Endothelial cell of umbilical vein (primary cell): ENCODE measurements around the gene DOCK4. TPM values are rescaled to one million over a fixed set of nuclear protein-coding genes. Genes with fewer than 3 reads are reported as not detected.

ENCODE experiments used
- BruUV-seq: library from RNA; stranded (reverse); fragments of 400-500 nt; replicated peaks from 2 replicates; lab custom pipeline; 2021; lab: Mats Ljungman, UMichigan
- CTCF ChIA-PET: fragments of 300-600, 350-600 bp; sonication (Branson Sonifier 250); formaldehyde crosslinking; loops from one replicate; lab custom pipeline; 2021; ENCODE audit warnings: antibody characterized with exemption, inconsistent platforms; lab: Charles Lee
- POLR2A ChIA-PET: fragments of 300-600, 350-600 bp; sonication (Branson Sonifier 250); formaldehyde crosslinking; loops from one replicate; lab custom pipeline; 2021; ENCODE audit warnings: antibody characterized with exemption, inconsistent platforms; lab: Charles Lee
- DNase-seq: peaks from one replicate; pipeline ENCODE4 v3.0.0-alpha.2; 2011; ENCODE audit warnings: low read depth, low spot score
- FAIRE-seq: peaks from 2 replicates; lab custom pipeline; 2011; peaks lifted over from hg19 to GRCh38; lab: Jason Lieb, UNC
- H2AFZ ChIP-seq: 2 replicates; pipeline ENCODE4 v1.6.0; 2012; ENCODE audit warnings: low read depth, low read length, control low read depth, inconsistent platforms
- H3K27ac ChIP-seq: 2 replicates; pipeline ENCODE4 v1.5.1; 2011; ENCODE audit warnings: low read depth, mild to moderate bottlenecking, control low read depth, low read length, moderate library complexity; ENCODE audit not compliant: insufficient read depth
- H3K27me3 ChIP-seq, 2 experiments: 2 replicates each; pipeline versions ENCODE4 v1.6.0 to v1.6.1; 2011; ENCODE audit warnings: low read length in 2 of 2, mixed read lengths in 1 of 2; ENCODE audit not compliant: control insufficient read depth in 2 of 2, insufficient read depth in 2 of 2
- H3K36me3 ChIP-seq, 2 experiments: 2 replicates in 1 of 2; 3 replicates in 1 of 2; pipeline ENCODE4 v1.5.1; 2011; ENCODE audit warnings: low read length in 2 of 2, mild to moderate bottlenecking in 1 of 2, moderate library complexity in 1 of 2; ENCODE audit not compliant: control insufficient read depth in 2 of 2, insufficient read depth in 2 of 2; ENCODE audit errors: extremely low read depth in 1 of 2
- H3K4me1 ChIP-seq: 3 replicates; pipeline ENCODE4 v1.5.1; 2011; ENCODE audit warnings: mild to moderate bottlenecking, low read length; ENCODE audit not compliant: control insufficient read depth, insufficient read depth; ENCODE audit errors: extremely low read depth
- H3K4me2 ChIP-seq: 2 replicates; pipeline ENCODE4 v1.6.1; 2011; ENCODE audit warnings: low read length, control low read depth, mixed read lengths; ENCODE audit not compliant: insufficient read depth
- H3K4me3 ChIP-seq, 3 experiments: fragments of 200-600 bp in 1 of 3; sonication (generic), shearing (Covaris generic) in 1 of 3; replicated peaks in 1 of 3; 2 replicates each; pipeline ENCODE4 v1.5.1; 2011 to 2016; ENCODE audit warnings: control low read depth in 3 of 3, low read length in 3 of 3, mild to moderate bottlenecking in 2 of 3, inconsistent platforms in 1 of 3, low read depth in 1 of 3, moderate library complexity in 1 of 3; ENCODE audit not compliant: insufficient read depth in 1 of 3
- H3K79me2 ChIP-seq: 2 replicates; pipeline ENCODE4 v1.6.0; 2012; ENCODE audit warnings: low read length, inconsistent platforms; ENCODE audit not compliant: control insufficient read depth, insufficient read depth
- H3K9ac ChIP-seq: replicated peaks from 2 replicates; pipeline ENCODE3; 2011; ENCODE audit warnings: low read length, control low read depth; ENCODE audit not compliant: insufficient read depth; ENCODE audit errors: extremely low read depth
- H3K9me1 ChIP-seq: replicated peaks from 3 replicates; pipeline ENCODE4 v1.6.0; 2011; ENCODE audit warnings: mild to moderate bottlenecking, low read length; ENCODE audit not compliant: control insufficient read depth, insufficient read depth; ENCODE audit errors: extremely low read depth
- H3K9me3 ChIP-seq: replicated peaks from 2 replicates; pipeline ENCODE4 v1.5.1; 2012; ENCODE audit warnings: low read length, inconsistent platforms; ENCODE audit not compliant: control insufficient read depth, insufficient read depth
- H4K20me1 ChIP-seq: replicated peaks from 2 replicates; pipeline ENCODE3; 2011; ENCODE audit warnings: mild to moderate bottlenecking, low read length; ENCODE audit not compliant: control insufficient read depth, insufficient read depth; ENCODE audit errors: extremely low read depth
- EZH2 ChIP-seq: IDR thresholded peaks from 2 replicates; pipeline ENCODE4 v1.6.1; 2012; ENCODE audit warnings: borderline replicate concordance, low read depth, mild to moderate bottlenecking, moderate library complexity, low read length, inconsistent platforms; ENCODE audit not compliant: severe bottlenecking
- FOS ChIP-seq: IDR thresholded peaks from 2 replicates; pipeline ENCODE4 v1.6.1; 2011; ENCODE audit warnings: mild to moderate bottlenecking, low read length, moderate library complexity, borderline replicate concordance; ENCODE audit not compliant: insufficient read depth
- GATA2 ChIP-seq: IDR thresholded peaks from 2 replicates; pipeline ENCODE4 v1.7.0; 2011; ENCODE audit warnings: low read depth, mild to moderate bottlenecking, moderate library complexity, mixed read lengths, low read length; ENCODE audit not compliant: insufficient read length, insufficient read depth
- JUN ChIP-seq: IDR thresholded peaks from 2 replicates; pipeline ENCODE4 v1.6.1; 2011; ENCODE audit warnings: borderline replicate concordance, low read depth; ENCODE audit not compliant: insufficient read length, insufficient read depth
- MYC ChIP-seq: IDR thresholded peaks from one replicate; pipeline ENCODE4 v1.6.1; 2011; ENCODE audit warnings: mild to moderate bottlenecking, low read depth, low read length
- POLR2A ChIP-seq: IDR thresholded peaks from 2 replicates; pipeline ENCODE4 v1.6.1; 2012; ENCODE audit warnings: low read depth, mild to moderate bottlenecking, control low read depth, low read length
- POLR2AphosphoS5 ChIP-seq: IDR thresholded peaks from 2 replicates; pipeline ENCODE4 v1.6.1; 2012; ENCODE audit warnings: low read depth, mild to moderate bottlenecking, control low read depth, low read length, moderate library complexity; ENCODE audit not compliant: insufficient read depth
- dilution Hi-C: fragments of 300-500 bp; cut with MboI; formaldehyde crosslinking; loops from one replicate; pipeline ENCODE4 v1.15.0; 2019; ENCODE audit warnings: low sequenced_read_pairs; ENCODE audit not compliant: extremely low pct_ligation_motif_present
- intact Hi-C: fragments of 100-400 bp; cut with micrococcal nuclease; formaldehyde crosslinking; loops from one replicate; pipeline ENCODE4 v1.10.0; 2022
- polyA plus RNA-seq, 4 experiments: library from polyadenylated mRNA; depleted of rRNA in 3 of 4; stranded (reverse) in 3 of 4; unstranded in 1 of 4; fragments of >200 nt; gene quantifications; 2 replicates each; pipeline versions ENCODE4 v1.2.1 to v1.2.3, GENCODE V29; 2011 to 2012; ENCODE audit warnings: missing spikeins in 1 of 4
- total RNA-seq: library from RNA; stranded (reverse); gene quantifications from 2 replicates; pipeline ENCODE4 v1.2.3, GENCODE V29; 2021
- TF ChIP-seq, protein P1 (sequence below), 2 donors: IDR thresholded peaks; 1 replicate in 1 of 2; 2 replicates in 1 of 2; pipeline ENCODE4 v1.5.1; 2011; ENCODE audit warnings: low read length in 2 of 2, mild to moderate bottlenecking in 2 of 2, moderate library complexity in 2 of 2, control low read depth in 1 of 2, inconsistent platforms in 1 of 2, low read depth in 1 of 2; ENCODE audit not compliant: insufficient read depth in 1 of 2; ENCODE audit errors: extremely low read depth in 1 of 2
- TF ChIP-seq, protein P2 (sequence below): IDR thresholded peaks from 2 replicates; pipeline ENCODE4 v1.6.1; 2011; ENCODE audit not compliant: insufficient read depth, insufficient read length

The DOCK4 gene
- total and polyA plus RNA-seq, 2 donors (not counting 3 experiments of a cell fraction or from before 2014, with no cell fraction given) = 47.4 to 164 TPM

DNA sequence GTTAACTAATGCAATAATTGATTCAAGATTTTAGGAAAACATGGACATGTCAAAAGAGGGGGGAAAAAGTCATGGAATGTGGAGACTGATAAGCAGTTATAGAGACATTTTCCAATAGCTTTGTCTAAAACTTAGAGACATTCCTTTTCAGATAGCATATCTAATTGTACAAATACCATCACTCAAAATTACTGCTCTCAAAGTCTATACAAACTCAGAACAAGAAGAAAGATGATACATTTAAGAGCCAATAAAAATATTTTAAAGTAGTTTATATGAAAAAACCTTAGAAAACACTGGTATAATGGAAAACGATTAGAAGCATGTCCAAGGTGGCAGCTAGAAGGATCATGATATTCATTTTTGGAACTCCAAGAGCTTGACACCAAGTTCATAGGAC is 146.5 kb downstream of the DOCK4 start:
- Histone ChIP-seq H3K4me3 (no peak overlapping the region), H3K9me3 (no peaks in the 10 kb centered on the region), H4K20me1 (peaks cover 15% of the 10 kb centered on the region), H3K9me1 (no peaks in the 10 kb centered on the region), H3K36me3 (no peaks in the 10 kb centered on the region), H3K27me3 (no peaks in the 10 kb centered on the region), H3K4me2 (no peak overlapping the region), H3K4me1 (peaks cover 11% of the 10 kb centered on the region), H3K79me2 (peaks cover 94% of the 10 kb centered on the region), H2AFZ (no peak overlapping the region), H3K9ac (no peak overlapping the region), H3K27ac (no peak overlapping the region)
- ChIA-PET CTCF (interaction anchor here (1.1 to 1.3 kb wide), 3 partner anchors 9 to 85 kb away, joined by 3 to 4 read pairs (median 3); no protein-coding TSS in a partner anchor), POLR2A (no interaction called here)
- intact Hi-C loops (no loop called here), dilution Hi-C loops (no loop called here)
- DNase-seq (no peak), FAIRE-seq (no peak)
- no TSS peak for BruUV-seq
- TF ChIP-seq MYC = no peak
- TF ChIP-seq JUN = no peak
- no peak for TF ChIP-seq POLR2AphosphoS5
- no peak for TF ChIP-seq EZH2
- no peak for TF ChIP-seq POLR2A
- TF ChIP-seq, protein P1, sequence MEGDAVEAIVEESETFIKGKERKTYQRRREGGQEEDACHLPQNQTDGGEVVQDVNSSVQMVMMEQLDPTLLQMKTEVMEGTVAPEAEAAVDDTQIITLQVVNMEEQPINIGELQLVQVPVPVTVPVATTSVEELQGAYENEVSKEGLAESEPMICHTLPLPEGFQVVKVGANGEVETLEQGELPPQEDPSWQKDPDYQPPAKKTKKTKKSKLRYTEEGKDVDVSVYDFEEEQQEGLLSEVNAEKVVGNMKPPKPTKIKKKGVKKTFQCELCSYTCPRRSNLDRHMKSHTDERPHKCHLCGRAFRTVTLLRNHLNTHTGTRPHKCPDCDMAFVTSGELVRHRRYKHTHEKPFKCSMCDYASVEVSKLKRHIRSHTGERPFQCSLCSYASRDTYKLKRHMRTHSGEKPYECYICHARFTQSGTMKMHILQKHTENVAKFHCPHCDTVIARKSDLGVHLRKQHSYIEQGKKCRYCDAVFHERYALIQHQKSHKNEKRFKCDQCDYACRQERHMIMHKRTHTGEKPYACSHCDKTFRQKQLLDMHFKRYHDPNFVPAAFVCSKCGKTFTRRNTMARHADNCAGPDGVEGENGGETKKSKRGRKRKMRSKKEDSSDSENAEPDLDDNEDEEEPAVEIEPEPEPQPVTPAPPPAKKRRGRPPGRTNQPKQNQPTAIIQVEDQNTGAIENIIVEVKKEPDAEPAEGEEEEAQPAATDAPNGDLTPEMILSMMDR (IDR thresholded peaks at IDR 0.05; ENCODE audit: extremely low read depth in 1 of 2, insufficient read depth in 1 of 2, low read depth in 1 of 2, low read length in 2 of 2) = no peak
- no peak for TF ChIP-seq GATA2
- TF ChIP-seq FOS = no peak
- TF ChIP-seq, protein P2, sequence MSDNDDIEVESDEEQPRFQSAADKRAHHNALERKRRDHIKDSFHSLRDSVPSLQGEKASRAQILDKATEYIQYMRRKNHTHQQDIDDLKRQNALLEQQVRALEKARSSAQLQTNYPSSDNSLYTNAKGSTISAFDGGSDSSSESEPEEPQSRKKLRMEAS = no peak
